Osteoblast (primary cell): Measurements from ENCODE around the gene GC. TPM values are rescaled to one million over a fixed set of nuclear protein-coding genes. Genes with fewer than 3 reads are reported as not detected.

ENCODE experiments used
- DNase-seq: peaks from one replicate; pipeline ENCODE4 v3.0.0; 2011; ENCODE audit warnings: low spot score, mixed read lengths; ENCODE audit not compliant: insufficient read length; ENCODE audit errors: missing footprints
- H2AFZ ChIP-seq: 2 replicates; pipeline ENCODE4 v1.6.0; 2011; ENCODE audit warnings: mild to moderate bottlenecking, low read length
- H3K27ac ChIP-seq: 2 replicates; pipeline ENCODE4 v1.5.1; 2011; ENCODE audit warnings: mild to moderate bottlenecking, low read depth, low read length, moderate library complexity
- H3K27me3 ChIP-seq: 2 replicates; pipeline ENCODE4 v1.6.0; 2012; ENCODE audit warnings: mild to moderate bottlenecking, control low read depth, inconsistent platforms, low read length, moderate library complexity; ENCODE audit not compliant: insufficient read depth
- H3K36me3 ChIP-seq: 2 replicates; pipeline ENCODE4 v1.5.1; 2011; ENCODE audit warnings: mild to moderate bottlenecking, low read length, control low read depth, moderate library complexity; ENCODE audit not compliant: insufficient read depth
- H3K4me1 ChIP-seq: 2 replicates; pipeline ENCODE4 v1.5.1; 2011; ENCODE audit warnings: mild to moderate bottlenecking, low read length, control low read depth, moderate library complexity; ENCODE audit not compliant: insufficient read depth
- H3K4me2 ChIP-seq: 2 replicates; pipeline ENCODE4 v1.6.0; 2011; ENCODE audit warnings: mild to moderate bottlenecking, low read length; ENCODE audit not compliant: insufficient read depth
- H3K4me3 ChIP-seq: fragments of 200-600 bp; sonication (generic); 3 replicates; pipeline ENCODE4 v1.5.1; 2012; ENCODE audit warnings: mild to moderate bottlenecking, low read length, inconsistent platforms; ENCODE audit not compliant: insufficient read depth
- H3K79me2 ChIP-seq: 2 replicates; pipeline ENCODE4 v1.6.0; 2012; ENCODE audit warnings: mild to moderate bottlenecking, low read length, control low read depth, inconsistent platforms; ENCODE audit not compliant: insufficient read depth
- H3K9me3 ChIP-seq: 2 replicates; pipeline ENCODE4 v1.5.1; 2011; ENCODE audit warnings: low read depth, low read length, control low read depth
- H4K20me1 ChIP-seq: 2 replicates; pipeline ENCODE4 v1.6.0; 2012; ENCODE audit warnings: mild to moderate bottlenecking, low read length, control low read depth; ENCODE audit not compliant: insufficient read depth
- total RNA-seq: library from RNA; depleted of rRNA; stranded (reverse); fragments of >200 nt; gene quantifications from 2 replicates; pipeline ENCODE4 v1.2.3, GENCODE V29; 2012
- TF ChIP-seq, protein P1 (sequence below): IDR thresholded peaks from 2 replicates; pipeline ENCODE4 v1.5.1; 2011; ENCODE audit warnings: mild to moderate bottlenecking, low read depth, low read length, moderate library complexity; ENCODE audit errors: extremely low read depth

GC gene
- not detected in 2 replicates for total RNA-seq

GRCh38 chr4:71783972-71784371 lies at the start of gene GC:
GC (minus strand) TSS chr4:71784079; CDS start chr4:71784018, 61 bp downstream.
- DNase-seq, result no peak
- H3K27ac ChIP-seq, result no peak within 1 kb of the TSS
- no peak within 1 kb of the TSS for H2AFZ ChIP-seq
- no peaks in the 10 kb centered on the region for H3K36me3 ChIP-seq
- no peaks in the 10 kb centered on the region for H3K79me2 ChIP-seq
- H3K4me3 ChIP-seq, result no peak within 1 kb of the TSS
- no peaks in the 10 kb centered on the region for H3K9me3 ChIP-seq
- TF ChIP-seq, protein P1, sequence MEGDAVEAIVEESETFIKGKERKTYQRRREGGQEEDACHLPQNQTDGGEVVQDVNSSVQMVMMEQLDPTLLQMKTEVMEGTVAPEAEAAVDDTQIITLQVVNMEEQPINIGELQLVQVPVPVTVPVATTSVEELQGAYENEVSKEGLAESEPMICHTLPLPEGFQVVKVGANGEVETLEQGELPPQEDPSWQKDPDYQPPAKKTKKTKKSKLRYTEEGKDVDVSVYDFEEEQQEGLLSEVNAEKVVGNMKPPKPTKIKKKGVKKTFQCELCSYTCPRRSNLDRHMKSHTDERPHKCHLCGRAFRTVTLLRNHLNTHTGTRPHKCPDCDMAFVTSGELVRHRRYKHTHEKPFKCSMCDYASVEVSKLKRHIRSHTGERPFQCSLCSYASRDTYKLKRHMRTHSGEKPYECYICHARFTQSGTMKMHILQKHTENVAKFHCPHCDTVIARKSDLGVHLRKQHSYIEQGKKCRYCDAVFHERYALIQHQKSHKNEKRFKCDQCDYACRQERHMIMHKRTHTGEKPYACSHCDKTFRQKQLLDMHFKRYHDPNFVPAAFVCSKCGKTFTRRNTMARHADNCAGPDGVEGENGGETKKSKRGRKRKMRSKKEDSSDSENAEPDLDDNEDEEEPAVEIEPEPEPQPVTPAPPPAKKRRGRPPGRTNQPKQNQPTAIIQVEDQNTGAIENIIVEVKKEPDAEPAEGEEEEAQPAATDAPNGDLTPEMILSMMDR, result no peak
- no peak within 1 kb of the TSS for H3K4me2 ChIP-seq
- H3K4me1 ChIP-seq, result no peaks in the 10 kb centered on the region
- H3K27me3 ChIP-seq, result no peaks in the 10 kb centered on the region
- H4K20me1 ChIP-seq, result no peaks in the 10 kb centered on the region

DNA sequence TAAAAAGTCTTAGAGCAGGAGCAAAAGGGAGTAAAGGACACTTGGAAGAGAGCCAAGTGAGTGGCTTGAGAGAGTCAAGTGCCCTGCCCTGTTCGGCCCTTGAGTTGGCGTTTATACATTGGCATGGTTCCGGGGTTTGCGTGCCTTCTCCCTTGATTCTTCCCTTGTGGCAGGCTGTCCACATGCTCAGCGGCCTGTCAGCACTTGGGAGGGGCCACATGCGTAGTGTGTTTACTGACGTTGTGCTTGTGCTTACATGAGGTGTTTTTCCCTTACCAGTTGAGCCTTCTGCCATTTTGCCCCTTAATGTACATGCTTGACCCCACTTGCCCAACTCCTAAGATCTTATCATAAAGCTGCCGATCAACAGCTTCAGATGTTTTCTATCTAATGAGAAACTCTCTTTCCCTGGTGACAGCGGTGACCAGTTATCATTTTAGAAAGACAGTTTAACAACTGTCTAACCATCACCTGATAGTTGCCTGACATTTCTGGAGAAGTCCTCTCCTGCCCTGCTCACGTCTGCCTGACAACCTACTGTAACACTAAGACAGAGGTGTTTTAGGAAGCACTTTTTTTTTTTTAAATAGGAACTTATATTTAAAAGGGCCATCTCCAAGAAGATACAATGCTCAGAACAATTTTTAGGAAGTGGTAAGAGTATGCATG lies 49.5 kb upstream of the GC start:
- TF ChIP-seq, protein P1, result no peak
- Histone ChIP-seq H2AFZ (no peak overlapping the region), H3K4me1 (no peaks in the 10 kb centered on the region), H3K27ac (no peak overlapping the region), H3K27me3 (no peaks in the 10 kb centered on the region), H3K4me2 (no peak overlapping the region), H3K36me3 (no peaks in the 10 kb centered on the region), H3K4me3 (no peak overlapping the region), H3K79me2 (no peaks in the 10 kb centered on the region), H3K9me3 (no peaks in the 10 kb centered on the region), H4K20me1 (no peaks in the 10 kb centered on the region)
- DNase-seq, result no peak

DNA sequence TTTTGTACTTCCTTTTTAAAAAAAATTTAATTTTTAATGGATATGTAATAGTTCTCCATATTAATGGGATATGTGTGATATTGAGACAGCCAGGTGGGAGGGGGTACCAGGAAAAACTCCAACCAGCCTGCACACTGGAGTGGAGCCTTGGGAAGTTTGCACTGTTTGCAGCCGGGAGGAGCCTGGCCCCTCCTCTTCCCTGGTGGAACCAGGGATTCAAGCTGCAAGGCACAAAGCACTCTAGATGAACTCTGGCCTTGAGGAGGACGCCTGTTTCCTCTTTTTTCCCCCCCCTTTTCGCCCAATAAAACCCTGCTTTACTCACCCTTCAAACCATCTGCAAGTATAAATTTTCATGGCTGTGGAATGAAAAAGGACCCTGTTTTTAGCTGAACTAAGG lies 48.2 kb upstream of the GC start:
- Histone ChIP-seq H3K4me3 (no peak overlapping the region), H3K9me3 (no peaks in the 10 kb centered on the region), H2AFZ (no peak overlapping the region), H3K4me1 (no peaks in the 10 kb centered on the region), H3K4me2 (no peak overlapping the region), H4K20me1 (no peaks in the 10 kb centered on the region), H3K79me2 (no peaks in the 10 kb centered on the region), H3K36me3 (no peaks in the 10 kb centered on the region), H3K27me3 (no peaks in the 10 kb centered on the region), H3K27ac (no peak overlapping the region)
- TF ChIP-seq, protein P1, result no peak
- no peak for DNase-seq

GRCh38 chr4:71830497-71831190 lies 46.8 kb upstream of the GC start:
- H3K79me2 ChIP-seq, result no peaks in the 10 kb centered on the region
- H3K27me3 ChIP-seq, result no peaks in the 10 kb centered on the region
- H2AFZ ChIP-seq, result no peak overlapping the region
- H3K27ac ChIP-seq, result no peak overlapping the region
- H3K9me3 ChIP-seq, result no peaks in the 10 kb centered on the region
- H3K36me3 ChIP-seq, result no peaks in the 10 kb centered on the region
- H3K4me3 ChIP-seq, result no peak overlapping the region
- no peak for DNase-seq
- H3K4me1 ChIP-seq, result no peaks in the 10 kb centered on the region
- H3K4me2 ChIP-seq, result no peak overlapping the region
- TF ChIP-seq, protein P1, result no peak
- no peaks in the 10 kb centered on the region for H4K20me1 ChIP-seq
